RKO (cell line): ENCODE data around the gene VAMP4.

Experiments
- DNase-seq: peaks from one replicate; pipeline ENCODE4 v3.0.0-alpha.2; 2016; ENCODE audit warnings: low spot score

VAMP4 gene

GRCh38 chr1:171741872-171742576 lies at the start of gene VAMP4:
VAMP4 (minus strand) TSS chr1:171742065; CDS start chr1:171738414, 3,651 bp downstream.
- DNase-seq: peak; percentile 85

DNA sequence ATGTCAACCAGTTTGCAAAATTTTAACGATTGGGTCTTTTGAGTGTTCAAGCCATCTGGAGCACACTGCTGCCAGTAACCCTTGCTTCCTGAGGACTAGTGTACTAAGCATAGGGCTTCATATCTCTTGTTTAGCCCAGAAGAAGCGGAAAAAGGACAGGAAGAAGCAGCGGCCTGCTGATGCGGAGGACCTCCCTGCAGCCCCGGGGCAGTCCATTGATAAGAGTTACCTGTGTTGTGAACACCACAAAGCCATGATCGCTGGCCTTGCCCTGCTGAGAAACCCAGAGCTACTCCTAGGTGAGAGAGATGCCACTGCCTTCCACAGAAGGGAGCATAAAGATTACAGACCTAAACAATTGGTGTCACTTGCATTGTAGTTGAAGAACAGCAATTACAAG lies 48.5 kb upstream of the VAMP4 start:
- no peak for DNase-seq

- DNase-seq: no peak
Measured at GRCh38 chr1:171788696-171789095, 46.8 kb upstream of the VAMP4 start.

- no peak for DNase-seq
Measured at GRCh38 chr1:171787686-171788480, 46.0 kb upstream of the VAMP4 start.

- no peak for DNase-seq
Measured at GRCh38 chr1:171786534-171786933, 44.7 kb upstream of the VAMP4 start.

GRCh38 chr1:171785766-171786165 lies 43.9 kb upstream of the VAMP4 start:
- no peak for DNase-seq

DNA sequence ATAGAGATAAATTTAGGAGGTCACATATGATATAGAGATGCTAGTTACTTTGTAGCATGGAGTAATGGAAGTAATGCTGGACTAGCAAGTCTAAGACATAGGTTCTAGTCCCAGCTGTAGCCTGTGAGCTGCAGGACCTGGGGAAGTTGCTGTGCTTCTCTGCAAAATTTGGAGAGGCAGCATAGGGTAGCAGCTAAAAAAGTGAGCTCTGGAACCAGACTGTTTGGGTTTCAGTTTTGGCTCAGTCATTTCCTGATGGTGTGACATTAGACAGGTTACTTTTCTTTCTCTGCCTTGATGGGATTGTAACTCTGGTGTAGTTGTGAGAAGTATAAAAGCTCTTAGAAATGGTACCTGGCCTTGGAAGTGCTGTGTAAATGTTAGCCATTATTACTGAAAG lies 42.9 kb upstream of the VAMP4 start:
- DNase-seq: no peak

GRCh38 chr1:171783816-171784530 lies 42.1 kb upstream of the VAMP4 start:
- no peak for DNase-seq

GRCh38 chr1:171781176-171781875 lies 39.5 kb upstream of the VAMP4 start, which contains the start of gene METTL13:
METTL13 (plus strand) TSS chr1:171781660; CDS start chr1:171781968, 308 bp downstream.
- DNase-seq: peak; percentile 99

GRCh38 chr1:171780583-171781175 lies 38.8 kb upstream of the VAMP4 start:
- no peak for DNase-seq

DNA sequence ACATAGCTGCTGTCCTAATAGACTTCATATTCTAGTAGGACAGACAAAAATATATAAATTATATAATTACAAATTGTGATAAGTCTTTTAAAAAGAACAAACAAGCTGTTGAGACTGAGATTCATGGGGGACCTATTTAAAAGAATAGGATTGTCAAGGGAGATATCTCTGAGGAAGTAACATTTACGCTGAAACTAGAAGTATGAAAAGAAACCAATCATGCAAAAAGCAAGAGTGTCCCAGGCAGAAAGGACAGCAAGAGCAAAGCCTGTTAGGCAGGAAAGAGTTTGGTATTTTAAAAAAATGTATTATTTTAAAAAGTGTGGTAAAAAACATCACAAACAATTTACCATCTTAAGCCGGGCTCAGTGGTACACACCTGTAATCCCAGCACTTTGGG lies 30.4 kb upstream of the VAMP4 start:
- DNase-seq: no peak

GRCh38 chr1:171769754-171770153 lies 27.9 kb upstream of the VAMP4 start:
- no peak for DNase-seq

- DNase-seq: no peak
Measured at GRCh38 chr1:171769171-171769570, 27.3 kb upstream of the VAMP4 start.

DNA sequence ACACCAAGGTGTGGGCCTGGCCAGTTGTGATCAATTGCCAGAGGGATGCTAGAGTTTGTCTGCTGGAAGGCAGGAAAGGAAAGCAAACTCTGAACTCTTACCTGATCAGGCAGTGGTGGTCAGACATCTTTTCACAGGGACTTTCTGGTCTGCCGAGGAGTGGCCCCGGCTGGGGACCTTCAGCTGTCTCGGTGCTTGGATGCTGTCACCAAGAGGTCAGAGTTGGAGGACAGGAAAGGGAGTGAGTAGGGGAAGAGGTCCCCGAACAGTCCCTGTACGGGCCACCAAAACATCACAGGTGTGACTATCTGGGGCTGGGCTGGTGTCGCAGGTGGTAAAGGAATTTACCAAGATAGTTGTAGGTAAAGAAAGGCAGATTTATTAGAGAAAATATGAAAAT lies 21.9 kb upstream of the VAMP4 start:
- no peak for DNase-seq

GRCh38 chr1:171762143-171762563 lies 20.3 kb upstream of the VAMP4 start:
- no peak for DNase-seq

GRCh38 chr1:171758011-171758410 lies 16.1 kb upstream of the VAMP4 start:
- DNase-seq: no peak

DNA sequence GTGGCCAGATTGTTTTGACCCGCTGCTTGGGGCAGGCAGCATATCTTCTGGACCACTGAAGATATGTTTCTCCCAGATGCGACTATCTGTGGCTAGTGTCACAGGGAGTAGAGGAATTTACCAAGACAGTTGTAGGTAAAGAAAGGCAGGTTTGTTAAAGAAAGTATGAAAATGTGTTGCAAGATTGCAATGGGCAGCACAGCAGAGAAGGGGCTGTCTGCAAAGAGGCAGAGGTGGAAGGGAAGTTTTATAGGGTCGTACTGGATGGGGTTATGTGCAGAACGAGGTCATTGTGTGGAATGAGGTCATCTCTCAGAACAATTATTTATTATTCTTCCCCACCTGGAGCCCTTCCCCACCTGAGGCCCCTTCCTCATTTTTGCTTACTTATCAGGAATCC lies 15.0 kb upstream of the VAMP4 start:
- no peak for DNase-seq

GRCh38 chr1:171754971-171755370 lies 13.1 kb upstream of the VAMP4 start:
- no peak for DNase-seq

DNA sequence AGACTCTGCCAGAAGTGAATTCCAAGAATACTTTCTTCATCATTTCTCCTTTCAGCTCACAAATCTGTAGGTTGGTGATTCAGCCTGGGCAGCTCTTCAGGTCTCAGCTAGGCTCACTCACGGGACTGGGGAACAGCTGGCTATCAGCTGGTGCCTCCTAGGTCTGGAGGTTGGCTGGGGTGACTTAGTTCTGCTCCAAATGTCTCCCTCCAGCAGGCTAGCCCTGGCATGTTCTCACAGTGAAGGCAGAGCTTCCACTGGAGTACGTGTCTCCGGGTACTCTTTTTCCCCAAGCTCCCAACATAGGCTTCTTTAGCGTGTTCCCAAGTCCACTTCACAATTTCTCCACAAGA lies 12.5 kb upstream of the VAMP4 start:
- DNase-seq: no peak

GRCh38 chr1:171753685-171754352 lies 12.0 kb upstream of the VAMP4 start:
- no peak for DNase-seq

DNA sequence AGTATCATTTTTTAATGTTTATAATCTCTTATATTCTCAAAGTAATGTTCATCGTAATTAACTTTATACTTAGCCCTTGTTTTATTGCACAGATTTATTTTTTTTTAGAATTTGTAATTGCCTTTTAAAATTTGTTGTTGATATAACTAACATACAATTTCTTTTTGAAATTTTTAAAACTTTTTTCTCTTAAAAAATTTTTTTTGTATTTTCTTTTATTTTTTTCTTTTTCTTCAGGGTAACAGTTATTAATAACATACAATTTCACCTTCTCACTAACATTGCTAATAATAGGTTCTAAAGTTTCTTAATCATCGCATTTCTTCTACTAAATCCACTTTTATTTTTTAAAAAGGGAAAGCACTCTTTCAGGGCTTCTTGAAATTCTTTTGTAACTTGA lies 11.3 kb upstream of the VAMP4 start:
- no peak for DNase-seq
